Motor neuron (in vitro differentiated cells): ENCODE results near the gene GTPBP4. TPM values are rescaled to one million over a fixed set of nuclear protein-coding genes. Genes with fewer than 3 reads are reported as not detected.
A peak's percentile ranks its signal among the peaks of the same experiment; 100 is the strongest.

Experiments used
- ATAC-seq, 8 experiments: fragments of 200-7000 bp; cut with Tn5 transposase; replicated peaks in 6 of 8; 2 replicates each; pipeline ENCODE4 v1.8.0; 2021; ENCODE audit warnings: mild to moderate bottlenecking in 8 of 8, moderate library complexity in 8 of 8
- H3K27ac ChIP-seq, 2 donors: fragments of 250-450 bp; sonication (Bioruptor Pico); 2 replicates each; pipeline ENCODE4 v1.9.0; 2021; ENCODE audit warnings: antibody characterized with exemption in 2 of 2, mild to moderate bottlenecking in 2 of 2, moderate library complexity in 1 of 2
- H3K4me1 ChIP-seq, 2 donors: fragments of 250-450 bp; sonication (Bioruptor Pico); replicated peaks in 1 of 2; 2 replicates each; pipeline ENCODE4 v1.6.1; 2021; ENCODE audit warnings: antibody characterized with exemption in 2 of 2, mild to moderate bottlenecking in 2 of 2, moderate library complexity in 1 of 2
- H3K4me3 ChIP-seq, 5 donors: fragments of 250-450 bp; sonication (Bioruptor Pico); 2 replicates each; pipeline ENCODE4 v1.9.0; 2021; ENCODE audit warnings: antibody characterized with exemption in 5 of 5, mild to moderate bottlenecking in 5 of 5, moderate library complexity in 4 of 5
- WGBS, 10 experiments: fragments of 450-650 bp; shearing (Covaris generic); methylation state at CpG; one replicate each; pipeline ENCODE4 v1.0.0; 2022; 5-methylcytosine and 5-hydroxymethylcytosine counted together
- in situ Hi-C, 9 experiments: fragments of 400-800 bp; cut with MboI; loops; one replicate each; pipeline ENCODE4 v1.15.0; 2021; ENCODE audit warnings: low sequenced_read_pairs in 9 of 9, low pct_unique_long_range_greater_than_20kb in 2 of 9; ENCODE audit not compliant: unreplicated experiment in 9 of 9
- total RNA-seq, 8 experiments: library from RNA; unstranded; fragments of 300-600 nt; gene quantifications; 2 replicates each; pipeline versions ENCODE4 v1.2.3 to v1.2.4, GENCODE V29; 2022

The GTPBP4 gene
- total RNA-seq, 8 experiments from 2014 or later, result 35.9 to 115 (median 49.1) TPM

DNA sequence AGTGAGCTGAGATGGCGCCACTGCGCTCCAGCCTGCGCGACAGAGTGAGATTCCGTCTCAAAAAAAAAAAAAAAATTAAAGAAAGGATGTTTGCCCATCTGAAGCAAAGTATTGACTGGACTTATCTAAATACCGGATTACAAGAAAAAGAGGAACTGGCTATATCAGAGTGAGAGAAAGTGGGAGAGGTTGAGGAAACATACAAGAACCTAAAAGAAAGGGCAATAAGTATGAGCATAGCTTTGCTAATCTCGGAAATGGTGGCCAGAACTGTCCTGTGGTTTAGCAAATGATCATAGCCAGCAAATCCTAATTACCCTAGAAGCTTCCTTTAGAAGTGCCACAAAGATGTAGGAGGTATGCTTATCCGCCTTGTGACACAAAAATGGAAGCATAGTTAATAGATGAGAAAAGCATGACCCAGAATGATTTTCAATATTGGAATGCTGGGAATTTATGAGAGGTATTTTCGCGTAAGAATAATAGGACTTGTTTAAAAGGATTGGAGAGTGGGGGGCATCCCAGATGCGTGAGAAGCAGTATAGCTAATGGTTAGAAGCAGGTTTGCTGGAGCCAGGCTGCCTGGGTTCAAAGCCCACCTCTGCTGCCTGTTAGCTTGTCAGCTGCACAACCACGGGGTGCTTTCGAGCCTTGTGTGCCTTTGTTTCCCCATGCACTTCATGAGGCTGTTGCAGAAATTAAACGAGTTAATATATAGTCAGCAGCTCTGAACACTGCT lies 1.2 kb upstream of the GTPBP4 start:
- 27 to 100% (median 76%) methylated on average over 2 to 14 of the region's 14 CpGs; no CpG with 5 or more reads in 2 of the 10 experiments for WGBS, 10 experiments
- Histone ChIP-seq H3K4me3 (peak overlapping the region; percentile 79 to 95 (median 91)), H3K4me1 (peaks cover 11 to 14% of the 10 kb centered on the region in 2 donors), H3K27ac (no peak overlapping the region)
- in situ Hi-C loops, result no loop called here
- ATAC-seq, result no peak

DNA sequence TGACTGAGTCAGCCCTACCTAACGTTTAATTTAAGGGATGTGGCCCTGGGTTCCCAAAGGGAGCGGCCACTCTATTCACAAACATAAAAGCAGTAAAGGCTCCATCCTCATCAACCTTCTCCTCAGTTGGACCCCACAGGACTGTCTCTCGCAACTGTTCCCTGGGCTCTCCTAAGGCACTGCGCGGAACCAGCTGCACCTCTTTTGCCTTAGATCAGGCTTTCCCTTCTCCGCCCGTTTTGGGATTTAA lies 689 bp upstream of the GTPBP4 start:
- Histone ChIP-seq H3K27ac (peak overlapping the region; percentile 84 to 89), H3K4me1 (peaks cover 11 to 14% of the 10 kb centered on the region in 2 donors), H3K4me3 (peak overlapping the region; percentile 79 to 95 (median 91))
- ATAC-seq, result no peak
- WGBS, 10 experiments, result 0 to 7% (median 2%) methylated on average over 1 to 7 of the region's 7 CpGs; no CpG with 5 or more reads in 7 of the 10 experiments
- in situ Hi-C loops, result no loop called here

DNA sequence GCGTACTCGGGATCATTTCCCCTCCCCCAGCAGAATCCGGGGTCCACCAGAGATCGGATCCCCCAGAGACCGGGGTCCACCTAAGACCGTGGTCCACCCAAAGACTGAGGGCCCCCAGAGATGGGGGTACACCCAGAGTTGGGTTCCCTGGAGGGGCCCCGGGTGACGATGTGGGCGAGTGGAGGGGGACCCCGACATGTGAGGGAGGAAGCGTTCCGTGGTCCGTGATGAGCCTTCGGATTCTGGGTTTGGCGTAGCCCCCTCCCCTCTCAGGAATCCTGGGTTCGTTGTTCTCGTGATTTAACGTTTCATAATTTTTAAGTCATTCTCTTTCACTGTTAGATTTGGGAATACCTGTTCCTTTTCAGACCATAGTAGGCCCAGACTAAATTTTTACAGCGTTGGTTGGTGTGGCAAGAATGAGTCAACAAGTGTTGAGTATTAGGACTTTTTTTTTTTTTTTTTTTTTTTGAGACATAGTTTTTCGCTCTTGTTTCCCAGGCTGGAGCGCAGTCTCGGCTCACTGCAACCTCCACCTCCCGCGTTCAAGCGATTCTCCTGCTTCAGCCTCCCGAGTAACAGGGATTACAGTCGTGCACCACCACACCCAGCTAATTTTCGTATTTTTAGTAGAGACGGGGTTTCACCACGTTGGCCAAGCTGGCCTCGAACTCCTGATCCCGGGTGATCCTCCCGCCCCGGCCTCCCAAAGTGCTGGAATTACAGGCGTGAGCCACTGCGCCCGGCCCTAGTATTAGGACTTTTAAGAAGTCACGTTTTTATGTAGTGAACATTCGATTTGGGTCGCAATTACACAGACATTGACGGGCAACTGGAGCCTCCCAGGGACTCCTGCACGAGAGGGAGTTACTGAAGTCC lies 672 bp downstream of the GTPBP4 start:
- WGBS, 10 experiments, result 0 to 44% (median 21%) methylated on average over 1 to 28 of the region's 42 CpGs; no CpG with 5 or more reads in 1 of the 10 experiments
- Histone ChIP-seq H3K4me1 (peaks cover 11 to 14% of the 10 kb centered on the region in 2 donors), H3K4me3 (peak overlapping the region; percentile 79 to 95 (median 91)), H3K27ac (peak overlapping the region; percentile 84 to 89)
- ATAC-seq, result peak in 3 of 8 experiments; percentile 2 to 7 (median 5)
- in situ Hi-C loops, result no loop called here

DNA sequence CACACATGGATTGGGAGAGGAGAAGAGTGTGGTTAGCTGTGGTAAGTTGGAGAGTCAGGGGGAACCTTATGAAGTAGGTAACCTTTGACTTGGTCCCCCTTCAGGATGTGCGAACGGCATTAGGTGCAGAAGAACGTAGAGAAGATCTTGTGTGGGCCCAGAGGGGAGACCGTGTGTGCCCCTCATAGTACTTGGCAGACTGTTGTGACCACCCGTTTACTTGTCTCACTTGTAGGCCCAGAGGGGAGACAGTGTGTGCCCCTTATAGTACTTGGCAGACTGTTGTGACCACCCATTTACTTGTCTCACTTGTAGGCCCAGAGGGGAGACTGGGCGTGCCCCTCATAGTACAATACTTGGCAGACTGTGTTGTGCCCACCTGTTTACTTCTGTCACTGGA lies 2.6 kb downstream of the GTPBP4 start:
- H3K4me1 ChIP-seq, result peaks cover 11 to 14% of the 10 kb centered on the region in 2 donors
- in situ Hi-C loops, result no loop called here
- ATAC-seq, result no peak
- H3K27ac ChIP-seq, result no peak overlapping the region
- WGBS, 10 experiments, result 60 to 100% (median 93%) methylated on average over 1 to 4 of the region's 6 CpGs; no CpG with 5 or more reads in 2 of the 10 experiments
- H3K4me3 ChIP-seq, result no peak overlapping the region

DNA sequence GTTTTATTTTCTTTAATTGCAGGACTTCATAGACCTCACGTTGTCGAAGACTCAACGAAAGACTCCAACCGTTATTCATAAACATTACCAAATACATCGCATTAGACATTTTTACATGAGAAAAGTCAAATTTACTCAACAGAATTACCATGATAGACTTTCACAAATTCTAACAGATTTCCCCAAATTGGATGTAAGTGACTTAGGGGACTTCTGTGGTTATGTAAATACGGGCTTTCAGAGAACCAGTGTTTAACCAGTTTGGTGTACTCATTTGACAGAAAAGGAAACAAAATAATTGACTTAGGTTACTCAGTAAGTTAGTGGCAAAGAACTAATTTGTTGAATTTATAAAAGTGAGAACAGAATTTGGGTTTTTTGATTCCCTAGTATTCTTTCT lies 4.2 kb downstream of the GTPBP4 start:
- Histone ChIP-seq H3K4me1 (peaks cover 8 to 9% of the 10 kb centered on the region in 2 donors), H3K27ac (no peak overlapping the region), H3K4me3 (no peak overlapping the region)
- no peak for ATAC-seq
- in situ Hi-C loops, result no loop called here
- 80 to 100% (median 100%) methylated on average over 1 to 6 of the region's 6 CpGs; no CpG with 5 or more reads in 1 of the 10 experiments for WGBS, 10 experiments

DNA sequence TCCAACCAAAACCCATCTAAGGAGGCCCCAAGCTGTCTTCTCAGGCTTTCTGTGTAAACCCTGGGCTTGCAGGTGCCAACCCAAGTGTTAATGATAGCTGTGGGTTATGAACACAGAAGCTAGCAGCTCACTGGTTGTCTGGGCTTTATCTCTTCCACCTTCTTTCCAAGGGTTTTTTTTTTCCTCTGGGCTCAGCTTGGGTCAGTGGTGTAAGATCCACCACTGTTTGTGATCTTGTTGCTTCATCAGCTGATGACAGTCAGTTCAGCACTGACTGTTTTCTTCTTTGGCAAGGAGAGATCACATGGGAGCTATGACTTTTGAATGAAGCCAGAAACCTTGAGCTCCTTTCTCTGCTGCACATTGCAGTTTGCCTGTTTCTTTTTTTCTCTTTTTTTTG lies 4.6 kb downstream of the GTPBP4 start:
- H3K27ac ChIP-seq, result no peak overlapping the region
- H3K4me3 ChIP-seq, result no peak overlapping the region
- in situ Hi-C loops, result no loop called here
- ATAC-seq, result no peak
- H3K4me1 ChIP-seq, result peaks cover 8 to 9% of the 10 kb centered on the region in 2 donors

DNA sequence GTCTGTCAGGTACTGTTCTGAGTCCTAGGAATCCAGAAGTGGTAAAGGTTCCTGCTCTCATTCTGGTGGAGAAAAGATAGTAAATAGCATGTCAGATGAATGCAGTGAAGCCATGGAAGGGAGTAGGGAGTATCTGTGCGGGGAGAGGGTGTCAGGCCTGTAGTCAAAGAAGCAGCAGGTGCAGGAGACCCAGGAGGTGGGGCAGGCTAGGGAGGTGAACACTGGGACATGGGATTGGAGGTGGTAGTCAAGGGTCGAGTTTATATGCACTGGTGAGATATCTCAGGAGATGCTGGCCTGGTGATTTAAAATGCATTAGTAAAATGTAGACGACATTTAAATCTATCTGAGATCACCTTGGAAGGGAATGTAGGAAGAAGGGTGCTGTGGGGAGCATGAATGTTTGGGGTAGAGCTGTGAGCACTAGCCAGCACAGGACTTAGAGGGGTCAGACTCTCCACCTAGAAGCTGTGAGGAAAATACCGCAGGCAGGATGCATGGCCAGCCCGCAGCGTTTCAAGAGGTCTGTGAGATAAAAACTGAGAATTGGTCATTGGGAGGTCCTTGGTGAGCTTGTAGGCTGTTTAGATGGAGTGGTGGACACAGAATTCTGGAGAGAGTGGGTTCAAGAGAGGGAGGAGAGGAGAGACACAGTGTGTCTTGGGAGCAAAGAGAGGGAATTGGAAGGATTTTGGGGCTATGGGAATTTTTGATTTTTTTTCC lies 6.8 kb downstream of the GTPBP4 start:
- in situ Hi-C loops, result no loop called here
- no peak for ATAC-seq
- WGBS, 10 experiments, result 90 to 100% (median 96%) methylated on average over 3 to 5 of the region's 6 CpGs; no CpG with 5 or more reads in 3 of the 10 experiments
- Histone ChIP-seq H3K4me3 (no peak overlapping the region), H3K27ac (no peak overlapping the region), H3K4me1 (no peaks in the 10 kb centered on the region)

DNA sequence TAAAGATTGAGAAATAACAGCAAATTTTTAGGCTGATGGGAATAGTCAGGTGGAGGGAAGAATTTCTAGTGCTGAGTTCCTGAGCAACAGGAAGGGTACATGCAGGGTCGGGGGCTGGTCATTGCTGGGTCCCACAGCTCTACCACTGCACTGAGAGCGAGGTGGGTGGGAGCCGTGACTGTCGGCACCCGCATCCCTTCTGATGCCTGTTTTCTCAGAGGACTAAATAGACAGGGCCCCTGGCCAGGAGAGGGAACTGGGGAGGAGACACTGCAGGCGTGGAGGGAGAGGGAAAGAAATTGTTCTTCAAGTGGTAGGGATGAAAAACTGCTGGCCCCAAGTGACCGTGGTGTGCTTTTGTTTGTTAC lies 7.3 kb downstream of the GTPBP4 start:
- in situ Hi-C loops, result no loop called here
- H3K4me1 ChIP-seq, result no peaks in the 10 kb centered on the region
- peak in 1 of 8 experiments; percentile 37 for ATAC-seq
- WGBS, 10 experiments, result 38 to 100% (median 87%) methylated on average over 1 to 6 of the region's 7 CpGs; no CpG with 5 or more reads in 5 of the 10 experiments
- H3K27ac ChIP-seq, result no peak overlapping the region
- no peak overlapping the region for H3K4me3 ChIP-seq

DNA sequence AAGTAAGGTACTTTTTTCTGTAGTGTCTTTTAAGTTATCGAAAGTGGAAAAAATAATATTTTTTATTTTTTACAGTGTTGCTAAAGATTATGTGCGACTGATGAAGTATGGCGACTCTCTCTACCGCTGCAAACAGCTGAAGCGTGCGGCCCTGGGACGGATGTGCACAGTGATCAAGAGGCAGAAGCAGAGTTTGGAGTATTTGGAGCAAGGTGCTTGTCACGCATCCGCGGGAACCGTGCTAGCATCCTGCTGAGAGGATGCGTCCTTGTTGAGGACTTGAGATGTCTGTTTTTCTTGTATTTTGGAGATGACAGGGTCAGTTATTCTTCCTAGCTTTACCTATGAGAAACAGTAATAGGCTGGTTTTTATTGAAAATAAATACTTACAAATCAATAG lies 7.8 kb downstream of the GTPBP4 start:
- no peak overlapping the region for H3K4me3 ChIP-seq
- no peak for ATAC-seq
- no peak overlapping the region for H3K27ac ChIP-seq
- in situ Hi-C loops, result no loop called here
- no peaks in the 10 kb centered on the region for H3K4me1 ChIP-seq
- WGBS, 10 experiments, result 94 to 100% (median 97%) methylated on average over 1 to 12 of the region's 12 CpGs

DNA sequence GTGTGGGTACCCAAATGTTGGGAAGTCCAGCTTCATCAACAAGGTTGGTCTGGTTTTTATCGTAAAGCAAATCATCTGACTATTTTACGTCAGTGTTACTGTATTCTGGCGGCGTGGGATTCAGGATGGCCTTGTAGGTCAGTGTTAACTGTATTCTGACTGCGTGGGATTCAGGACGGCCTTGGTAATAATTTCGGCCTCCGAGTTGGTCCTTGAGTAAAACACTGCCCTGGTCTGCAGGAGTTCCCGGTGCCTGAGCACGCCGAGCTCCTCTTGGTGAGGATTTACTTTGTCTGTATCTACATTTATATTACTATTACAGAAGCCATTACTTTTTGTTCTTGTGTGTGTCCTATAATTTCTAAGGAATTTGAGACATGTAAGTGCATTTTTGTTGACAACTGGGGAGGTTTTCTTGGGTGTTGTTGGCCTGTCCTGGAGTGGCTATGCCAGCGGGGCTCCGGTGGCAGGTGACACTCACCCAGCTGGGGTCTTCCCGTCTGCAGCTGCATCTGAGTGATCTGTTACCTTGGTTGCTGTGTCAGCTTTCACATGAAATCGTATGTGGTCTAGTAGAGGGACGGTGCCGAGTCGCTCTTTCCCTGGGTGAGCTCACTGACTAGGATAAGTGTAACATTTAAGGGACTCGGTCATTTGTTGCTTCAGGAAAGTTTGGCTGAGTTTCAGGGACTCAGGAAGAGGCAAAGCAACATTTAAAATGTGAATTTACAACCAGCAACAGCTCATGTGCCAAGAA lies 9.2 kb downstream of the GTPBP4 start:
- 67 to 100% (median 90%) methylated on average over 1 to 17 of the region's 19 CpGs for WGBS, 10 experiments
- no peaks in the 10 kb centered on the region for H3K4me1 ChIP-seq

DNA sequence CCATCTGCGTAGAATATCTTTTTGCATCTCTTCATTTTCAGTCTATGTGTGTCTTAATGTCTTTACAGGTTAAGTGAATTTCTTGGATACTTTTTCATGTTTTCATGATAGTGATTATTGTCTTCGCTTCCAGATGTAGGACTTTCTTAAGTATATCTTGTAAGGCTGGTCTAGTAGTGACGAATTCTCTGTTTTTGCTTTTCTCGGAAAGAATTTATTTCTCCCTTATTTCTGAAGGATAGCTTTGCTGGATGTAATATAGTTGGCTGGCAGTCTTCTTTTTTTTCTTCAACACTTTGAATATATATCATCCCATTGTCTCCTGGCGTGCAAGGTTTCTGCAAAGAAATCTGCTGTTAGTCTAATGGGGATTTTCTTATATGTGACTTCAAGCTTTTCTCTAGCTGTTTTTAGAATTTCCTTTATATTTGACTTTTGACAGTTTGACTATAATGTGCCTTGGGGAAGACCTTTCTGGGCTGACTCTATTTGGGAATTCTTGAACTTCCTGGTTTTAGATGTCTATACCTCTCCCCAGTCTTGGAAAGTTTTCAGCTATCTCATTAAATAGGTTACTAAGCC lies 14.3 kb downstream of the GTPBP4 start:
- Histone ChIP-seq H3K27ac (no peak overlapping the region), H3K4me1 (no peaks in the 10 kb centered on the region), H3K4me3 (no peak overlapping the region)
- ATAC-seq, result no peak
- in situ Hi-C loops, result no loop called here
- 85 to 100% (median 99%) methylated on average over 4 to 5 of the region's 5 CpGs for WGBS, 10 experiments

More for the DNA sequence above, 9.2 kb downstream of the GTPBP4 start:
- in situ Hi-C loops, result no loop called here
- Histone ChIP-seq H3K27ac (no peak overlapping the region), H3K4me3 (no peak overlapping the region)
- no peak for ATAC-seq

DNA sequence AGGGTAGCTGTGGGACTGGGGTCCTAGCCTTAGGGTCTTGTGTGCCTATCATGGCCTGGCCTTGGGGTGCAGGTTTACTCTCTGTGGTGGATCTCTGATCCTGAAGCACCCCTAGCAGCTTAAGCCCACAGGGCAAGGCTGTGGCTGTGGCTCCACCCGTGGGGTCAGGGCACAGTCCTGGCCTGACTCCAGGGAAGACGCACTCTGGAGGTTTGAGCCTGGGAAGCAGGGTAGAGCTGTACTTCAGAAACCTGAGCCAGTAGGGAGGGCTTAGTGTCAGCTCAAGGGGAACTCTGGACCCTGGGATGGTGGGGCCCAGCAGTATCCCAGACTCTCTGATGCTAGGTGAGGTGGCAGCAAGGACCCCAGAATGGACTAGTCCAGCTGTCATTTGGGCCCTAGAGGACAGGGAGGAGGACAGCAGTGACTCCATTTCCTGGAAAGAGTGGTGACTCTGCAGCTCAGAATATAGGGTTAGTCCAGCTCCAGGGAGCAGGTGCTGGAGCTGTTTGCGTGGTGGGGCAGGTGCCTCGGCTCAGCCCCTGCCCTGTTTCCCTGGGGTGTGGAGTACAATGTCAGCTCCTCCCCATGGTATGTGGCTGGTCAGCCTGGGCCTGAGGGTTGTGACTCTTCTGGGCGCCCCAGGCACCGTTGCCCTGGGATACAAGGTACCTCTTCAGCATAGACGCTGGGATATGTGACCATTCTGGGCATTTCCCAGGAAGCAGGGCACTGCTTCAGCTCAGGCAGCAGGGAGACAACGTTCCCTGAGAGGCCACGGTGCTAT lies 15.8 kb downstream of the GTPBP4 start:
- 20 to 100% (median 97%) methylated on average over 1 to 3 of the region's 9 CpGs; no CpG with 5 or more reads in 6 of the 10 experiments for WGBS, 10 experiments
- H3K27ac ChIP-seq, result no peak overlapping the region
- no peak overlapping the region for H3K4me3 ChIP-seq
- H3K4me1 ChIP-seq, result no peaks in the 10 kb centered on the region
- in situ Hi-C loops, result no loop called here
- ATAC-seq, result peak in 3 of 8 experiments; percentile 23 to 75 (median 70)
